Fibroblast of skin of abdomen (primary cell): Measurements from ENCODE around the gene EXOC4.

Source experiments
- DNase-seq: peaks from one replicate; pipeline ENCODE4 v3.0.0-alpha.2; 2013

EXOC4 gene

DNA sequence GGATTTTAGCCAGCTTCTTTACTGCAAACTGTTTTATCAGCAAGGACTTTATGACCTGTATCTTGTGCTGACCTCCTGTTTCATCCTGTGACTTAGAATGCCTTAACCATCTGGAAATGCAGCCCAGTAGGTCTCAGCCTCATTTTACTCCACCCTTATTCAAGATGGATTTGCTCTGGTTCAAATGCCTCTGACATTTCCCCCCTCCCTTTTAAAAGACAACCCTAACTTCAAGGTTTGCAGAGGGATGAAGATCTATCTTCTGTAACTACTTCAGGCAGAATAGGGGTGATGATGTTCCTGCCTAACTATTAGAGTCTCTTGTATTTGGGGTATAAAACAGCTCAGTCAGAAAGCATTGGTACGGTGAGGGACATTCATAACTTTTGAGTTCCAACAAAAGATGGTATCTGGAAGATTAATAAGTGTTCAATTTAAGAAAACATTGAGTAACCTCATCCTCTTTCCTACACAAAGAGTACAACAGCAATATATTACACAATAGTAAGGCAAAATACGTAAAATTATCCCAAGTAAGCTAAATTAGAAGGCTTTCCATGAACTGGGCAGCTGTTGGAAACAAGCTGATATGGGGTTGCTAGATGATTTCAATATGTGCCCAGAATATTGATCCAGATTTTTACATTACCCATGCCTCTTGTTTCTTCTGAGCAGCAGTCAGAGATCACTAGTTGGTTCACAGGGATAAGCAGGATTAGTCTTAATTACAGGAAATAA is 834.3 kb downstream of the EXOC4 start:
- DNase-seq: no peak

DNA sequence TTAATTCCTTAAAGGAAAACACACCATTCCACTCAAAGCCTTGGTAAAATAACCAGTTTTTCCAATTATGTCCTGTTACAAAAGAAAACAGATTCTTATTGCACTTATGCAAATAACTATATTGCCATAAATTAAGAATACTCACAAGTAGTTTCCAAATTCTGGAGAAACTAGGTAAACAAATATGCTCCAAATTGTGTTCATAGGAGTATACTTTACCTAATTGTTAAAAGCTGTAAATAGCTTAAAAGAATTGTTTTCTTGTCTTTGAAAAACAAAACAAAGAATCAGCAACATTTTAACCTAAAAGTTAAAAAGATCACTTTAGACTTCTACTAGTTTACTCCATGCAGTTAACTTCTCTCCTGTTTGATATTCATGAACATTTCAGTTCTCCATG is 835.3 kb downstream of the EXOC4 start:
- DNase-seq: no peak

DNA sequence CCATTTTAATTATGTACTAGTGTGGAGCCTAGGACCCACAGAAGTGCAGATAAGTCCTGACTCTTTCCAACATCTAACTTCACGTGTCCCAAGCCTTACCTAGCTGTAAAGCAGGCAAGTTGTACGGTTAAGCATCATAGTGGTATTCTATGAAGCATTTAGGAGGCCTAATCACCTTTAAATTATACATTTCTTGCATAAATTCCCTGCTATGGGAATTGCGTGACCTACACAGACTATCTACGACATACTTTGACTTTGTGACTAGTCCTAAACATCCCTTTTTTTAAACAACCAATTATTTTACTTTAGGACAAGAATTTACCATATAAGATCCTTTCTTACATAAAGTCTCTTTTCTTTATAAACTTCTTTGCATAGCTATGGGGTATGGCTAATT is 836.6 kb downstream of the EXOC4 start:
- DNase-seq: no peak

DNA sequence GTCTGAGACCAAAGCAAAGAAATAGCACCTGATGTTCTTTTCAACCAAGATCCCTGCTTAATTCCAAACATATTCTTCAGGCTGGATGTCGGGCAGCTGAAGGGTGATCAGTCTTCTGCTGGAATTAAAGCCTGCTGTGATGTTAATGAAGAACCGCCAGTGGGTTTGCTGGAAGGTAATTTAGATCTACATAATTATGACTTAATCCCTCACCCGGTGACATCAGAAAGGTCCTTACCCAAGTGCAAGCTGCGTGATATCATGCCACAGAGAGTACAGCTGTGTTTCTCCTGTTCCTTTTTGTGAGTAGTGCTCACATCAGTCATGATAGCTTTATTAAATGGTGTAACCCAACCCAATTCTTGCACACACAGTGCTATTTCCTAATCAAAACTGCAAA is 845.2 kb downstream of the EXOC4 start:
- DNase-seq: no peak

DNA sequence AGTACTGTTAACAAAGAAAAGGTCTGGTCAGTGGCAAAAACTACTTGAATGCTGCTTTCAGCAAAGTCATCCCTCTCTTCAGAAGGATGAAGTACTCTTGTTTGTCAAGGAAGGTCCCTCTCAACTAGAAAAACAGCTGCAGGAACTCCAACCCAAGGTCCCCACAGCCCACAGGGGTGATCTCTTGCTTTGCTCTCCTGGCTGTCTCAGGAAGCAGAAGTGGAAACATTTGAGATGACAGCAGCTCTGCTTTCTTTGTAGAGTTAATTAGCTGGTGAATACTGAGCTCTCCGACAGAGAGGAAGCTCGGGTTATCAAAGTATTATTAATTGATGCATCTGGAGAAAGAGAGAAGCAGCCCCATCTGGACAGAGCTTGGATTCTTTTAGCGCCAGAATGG is 848.8 kb downstream of the EXOC4 start:
- DNase-seq: no peak

DNA sequence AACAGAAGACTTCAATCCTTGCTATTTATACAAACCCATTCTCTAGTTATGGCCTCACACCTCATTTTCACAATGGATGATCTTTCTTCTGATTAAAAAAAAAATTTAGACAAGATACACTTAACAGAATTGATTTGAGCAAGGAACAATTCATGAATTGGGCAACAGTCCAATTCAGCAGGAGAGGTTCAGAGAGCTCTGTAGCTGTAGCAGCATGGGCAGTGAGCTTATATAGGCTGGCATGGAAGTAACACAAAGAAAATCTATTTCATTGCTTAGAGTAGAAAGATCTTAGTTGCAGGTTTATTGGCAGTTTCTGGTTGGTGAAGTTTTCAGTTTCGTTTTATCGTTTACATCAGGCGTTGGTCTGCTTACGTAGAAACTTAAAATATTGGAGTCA is 851.3 kb downstream of the EXOC4 start:
- DNase-seq: no peak

DNA sequence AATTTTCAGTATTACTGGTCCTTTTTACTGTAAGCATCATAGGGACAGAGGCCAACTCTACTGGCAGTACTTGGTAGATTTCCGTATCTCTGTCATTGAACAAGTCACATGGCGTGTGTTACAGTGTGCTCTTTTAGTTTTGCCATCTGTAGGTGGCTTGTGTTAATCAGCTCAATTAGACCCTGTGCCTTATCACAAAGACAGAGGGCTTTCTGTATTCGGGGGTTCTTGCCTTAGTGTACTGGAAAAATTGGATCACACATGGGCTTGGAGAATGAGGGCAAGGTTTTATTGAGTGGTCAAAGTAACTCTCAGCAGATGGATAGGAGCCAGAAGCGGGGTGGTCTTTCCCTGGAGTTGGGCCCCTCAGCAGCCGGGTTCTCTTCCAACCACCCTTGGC is 853.0 kb downstream of the EXOC4 start:
- DNase-seq: no peak

DNA sequence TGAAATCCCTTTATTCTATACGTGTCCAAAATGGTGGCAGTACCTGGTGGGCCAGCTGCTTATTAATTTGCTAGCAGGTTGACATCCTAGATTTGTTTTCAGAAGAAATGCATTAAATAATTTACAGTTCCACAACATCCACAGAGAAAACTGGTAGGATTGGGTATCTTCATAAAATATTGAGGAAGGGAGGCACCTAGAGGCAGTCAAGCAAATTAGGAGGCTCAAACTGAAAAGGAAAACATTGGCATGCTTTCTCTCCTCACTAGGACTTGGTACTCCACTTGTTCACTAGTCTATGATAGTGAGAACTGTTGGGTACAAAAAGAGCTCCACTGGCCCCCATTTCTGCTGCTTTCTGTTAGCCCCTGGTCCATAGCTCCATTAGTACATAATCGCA is 855.9 kb downstream of the EXOC4 start:
- no peak for DNase-seq

DNA sequence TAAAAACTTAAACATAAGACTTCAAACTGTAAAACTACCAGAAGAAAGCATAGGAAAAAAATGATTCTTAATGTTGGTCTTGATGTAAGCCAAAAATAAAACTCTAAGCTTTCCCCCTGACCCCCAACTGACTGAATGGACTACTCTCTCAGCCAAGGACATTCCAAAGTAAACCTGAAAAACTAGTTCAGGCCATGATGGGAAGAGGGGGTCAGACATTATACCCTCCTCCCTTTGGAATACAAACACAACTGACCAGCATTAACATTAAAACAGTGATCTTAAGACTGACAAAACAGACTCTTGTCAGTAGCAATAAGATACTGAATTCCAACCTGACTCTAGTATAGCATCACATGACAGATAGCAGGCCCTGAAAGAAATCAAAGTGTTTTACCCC is 860.8 kb downstream of the EXOC4 start:
- DNase-seq: no peak

DNA sequence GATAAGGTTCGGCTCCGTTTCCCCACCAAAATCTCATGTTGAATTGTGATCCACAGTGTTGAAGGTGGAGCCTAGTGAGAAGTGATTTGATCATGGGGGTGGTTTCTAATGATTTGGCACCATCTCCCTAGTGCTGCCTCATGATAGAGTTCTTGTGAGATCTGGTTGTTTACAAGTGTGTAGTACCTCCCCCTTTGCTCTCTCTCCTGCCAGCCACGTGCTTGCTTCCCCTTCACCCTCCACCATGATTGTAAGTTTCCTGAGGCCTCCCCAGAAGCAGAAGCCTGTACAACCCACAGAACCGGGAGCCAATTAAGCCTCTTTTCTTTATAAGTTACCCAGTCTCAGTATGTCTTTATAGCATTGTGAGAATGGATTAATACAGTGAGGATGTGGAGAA is 862.1 kb downstream of the EXOC4 start:
- no peak for DNase-seq
